SU-DHL-6 (cell line): ENCODE measurements around the gene TJP2.

Experiments
- H2AFZ ChIP-seq: fragments of 200-600 bp; sonication (generic); 2 replicates; pipeline ENCODE4 v1.6.1; 2014; ENCODE audit warnings: low read depth, mild to moderate bottlenecking, moderate library complexity, mixed read lengths, antibody characterized with exemption, low read length; ENCODE audit not compliant: severe bottlenecking
- H3F3A ChIP-seq: fragments of 200-600 bp; shearing (Covaris generic); 2 replicates; pipeline ENCODE4 v1.6.0; 2016; ENCODE audit warnings: antibody characterized with exemption, mild to moderate bottlenecking; ENCODE audit not compliant: insufficient read depth
- H3K27ac ChIP-seq: fragments of 200-600 bp; sonication (generic); 2 replicates; pipeline ENCODE4 v1.5.1; 2016; ENCODE audit warnings: low read depth, mild to moderate bottlenecking, low read length, moderate library complexity, mixed read lengths
- H3K27me3 ChIP-seq: fragments of 200-600 bp; sonication (generic), shearing (Covaris generic); 2 replicates; pipeline ENCODE4 v1.6.0; 2014; ENCODE audit warnings: mild to moderate bottlenecking, low read length
- H3K36me3 ChIP-seq: fragments of 200-600 bp; sonication (generic); 2 replicates; pipeline ENCODE4 v1.6.1; 2014; ENCODE audit warnings: mild to moderate bottlenecking, low read length, mixed read lengths
- H3K4me2 ChIP-seq: fragments of 300-600, 200-600 bp; shearing (Covaris generic), sonication (generic); 2 replicates; pipeline ENCODE4 v1.6.0; 2014; ENCODE audit warnings: low read length, low read depth, mild to moderate bottlenecking; ENCODE audit not compliant: poor library complexity, severe bottlenecking
- H3K4me3 ChIP-seq: fragments of 200-600 bp; sonication (generic); 2 replicates; pipeline ENCODE4 v1.5.1; 2014; ENCODE audit warnings: antibody characterized with exemption, low read length, mild to moderate bottlenecking, mixed read lengths; ENCODE audit not compliant: insufficient read depth, poor library complexity, severe bottlenecking
- H3K79me2 ChIP-seq: fragments of 200-600 bp; sonication (generic); 2 replicates; pipeline ENCODE4 v1.6.1; 2014; ENCODE audit warnings: mild to moderate bottlenecking, low read length, moderate library complexity; ENCODE audit not compliant: insufficient read depth
- H3K9ac ChIP-seq: fragments of 200-600 bp; sonication (generic); 2 replicates; pipeline ENCODE4 v1.7.0; 2014; ENCODE audit warnings: mild to moderate bottlenecking, low read length
- H3K9me2 ChIP-seq: fragments of 200-600 bp; sonication (generic); replicated peaks from 2 replicates; pipeline ENCODE4 v1.6.1; 2014; ENCODE audit warnings: low read length; ENCODE audit not compliant: insufficient read depth
- H3K9me3 ChIP-seq: fragments of 200-600 bp; sonication (generic); 2 replicates; pipeline ENCODE4 v1.6.1; 2014; ENCODE audit warnings: low read length, mixed read lengths; ENCODE audit not compliant: insufficient read depth
- H4K20me1 ChIP-seq: fragments of 200-600 bp; sonication (generic); 2 replicates; pipeline ENCODE4 v1.6.1; 2014; ENCODE audit warnings: low read depth, mild to moderate bottlenecking, antibody characterized with exemption, low read length, moderate library complexity, mixed read lengths
- EZH2phosphoT487 ChIP-seq: fragments of 200-600 bp; sonication (generic), shearing (Covaris generic); conservative IDR thresholded peaks from 2 replicates; pipeline ENCODE4 v1.6.1; 2018; ENCODE audit warnings: mild to moderate bottlenecking, antibody characterized with exemption, low read length, moderate library complexity, mixed read lengths
- TF ChIP-seq, protein P1 (sequence below): fragments of 200-600 bp; sonication (generic); IDR thresholded peaks from one replicate; pipeline ENCODE4 v1.5.1; 2017; ENCODE audit warnings: antibody characterized with exemption, mild to moderate bottlenecking, low read length, moderate library complexity; ENCODE audit not compliant: insufficient read depth, poor library complexity, severe bottlenecking

Gene TJP2

DNA sequence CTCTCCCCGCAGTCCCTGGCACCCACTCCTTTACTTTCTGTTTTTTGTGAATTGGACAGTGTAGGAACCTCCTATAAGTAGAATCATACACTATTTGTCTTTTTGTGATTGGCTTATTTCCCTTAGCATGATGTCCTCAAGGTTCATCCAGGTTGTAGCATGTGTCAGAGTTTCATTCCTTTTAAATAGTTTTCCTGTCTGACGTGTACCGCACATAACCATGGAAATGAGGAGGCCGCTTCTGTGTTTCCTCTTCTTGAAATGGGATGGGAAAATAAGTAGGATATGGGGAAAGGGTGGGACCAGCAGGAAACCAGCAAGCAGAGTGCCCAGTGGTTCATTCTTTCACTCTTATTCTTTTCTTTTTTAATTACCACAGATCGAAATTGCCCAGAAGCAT lies 78.4 kb downstream of the TJP2 start:
- no peaks in the 10 kb centered on the region for H3K27me3 ChIP-seq
- no peaks in the 10 kb centered on the region for H4K20me1 ChIP-seq
- H3K9ac ChIP-seq, result no peak overlapping the region
- no peak overlapping the region for H3K4me3 ChIP-seq
- no peak overlapping the region for H3K4me2 ChIP-seq
- no peak overlapping the region for H2AFZ ChIP-seq
- no peaks in the 10 kb centered on the region for H3K36me3 ChIP-seq
- H3K9me2 ChIP-seq, result no peaks in the 10 kb centered on the region
- TF ChIP-seq EZH2phosphoT487, result no peak
- TF ChIP-seq, protein P1, sequence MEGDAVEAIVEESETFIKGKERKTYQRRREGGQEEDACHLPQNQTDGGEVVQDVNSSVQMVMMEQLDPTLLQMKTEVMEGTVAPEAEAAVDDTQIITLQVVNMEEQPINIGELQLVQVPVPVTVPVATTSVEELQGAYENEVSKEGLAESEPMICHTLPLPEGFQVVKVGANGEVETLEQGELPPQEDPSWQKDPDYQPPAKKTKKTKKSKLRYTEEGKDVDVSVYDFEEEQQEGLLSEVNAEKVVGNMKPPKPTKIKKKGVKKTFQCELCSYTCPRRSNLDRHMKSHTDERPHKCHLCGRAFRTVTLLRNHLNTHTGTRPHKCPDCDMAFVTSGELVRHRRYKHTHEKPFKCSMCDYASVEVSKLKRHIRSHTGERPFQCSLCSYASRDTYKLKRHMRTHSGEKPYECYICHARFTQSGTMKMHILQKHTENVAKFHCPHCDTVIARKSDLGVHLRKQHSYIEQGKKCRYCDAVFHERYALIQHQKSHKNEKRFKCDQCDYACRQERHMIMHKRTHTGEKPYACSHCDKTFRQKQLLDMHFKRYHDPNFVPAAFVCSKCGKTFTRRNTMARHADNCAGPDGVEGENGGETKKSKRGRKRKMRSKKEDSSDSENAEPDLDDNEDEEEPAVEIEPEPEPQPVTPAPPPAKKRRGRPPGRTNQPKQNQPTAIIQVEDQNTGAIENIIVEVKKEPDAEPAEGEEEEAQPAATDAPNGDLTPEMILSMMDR, result no peak
- no peaks in the 10 kb centered on the region for H3F3A ChIP-seq
- H3K9me3 ChIP-seq, result no peaks in the 10 kb centered on the region
- no peak overlapping the region for H3K27ac ChIP-seq
- no peaks in the 10 kb centered on the region for H3K79me2 ChIP-seq

DNA sequence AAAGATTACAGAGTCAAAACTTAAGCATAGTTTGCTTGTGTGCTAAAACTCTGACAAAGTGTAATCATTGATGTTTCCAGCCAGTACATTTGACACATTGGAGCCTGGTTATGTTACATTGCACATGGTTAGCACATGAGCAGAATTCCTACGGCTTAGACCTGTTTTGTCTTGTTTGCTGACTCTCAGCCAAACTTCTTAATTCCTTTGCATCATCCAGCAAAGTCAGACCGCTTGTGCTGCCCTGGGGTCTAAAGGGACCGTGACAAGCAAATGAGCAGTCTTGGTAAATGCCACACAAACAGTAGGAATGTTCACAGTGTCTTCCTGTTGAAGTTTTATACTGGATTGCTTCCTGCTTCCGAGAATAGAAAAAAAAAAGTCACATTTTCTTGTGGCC lies 79.0 kb downstream of the TJP2 start:
- H3K9me3 ChIP-seq, result no peaks in the 10 kb centered on the region
- TF ChIP-seq, protein P1, result no peak
- TF ChIP-seq EZH2phosphoT487, result no peak
- no peaks in the 10 kb centered on the region for H3K9me2 ChIP-seq
- no peaks in the 10 kb centered on the region for H3K27me3 ChIP-seq
- no peaks in the 10 kb centered on the region for H3K36me3 ChIP-seq
- H3K27ac ChIP-seq, result no peak overlapping the region
- no peaks in the 10 kb centered on the region for H3K79me2 ChIP-seq
- no peaks in the 10 kb centered on the region for H3F3A ChIP-seq
- no peak overlapping the region for H3K9ac ChIP-seq
- no peaks in the 10 kb centered on the region for H4K20me1 ChIP-seq
- no peak overlapping the region for H3K4me2 ChIP-seq
- no peak overlapping the region for H3K4me3 ChIP-seq
- no peak overlapping the region for H2AFZ ChIP-seq

- no peaks in the 10 kb centered on the region for H3K36me3 ChIP-seq
- H3K4me3 ChIP-seq, result no peak overlapping the region
- no peak overlapping the region for H2AFZ ChIP-seq
- no peaks in the 10 kb centered on the region for H3F3A ChIP-seq
- H3K9me2 ChIP-seq, result no peaks in the 10 kb centered on the region
- H3K4me2 ChIP-seq, result no peak overlapping the region
- H4K20me1 ChIP-seq, result no peaks in the 10 kb centered on the region
- H3K9me3 ChIP-seq, result no peaks in the 10 kb centered on the region
- H3K27ac ChIP-seq, result no peak overlapping the region
- H3K9ac ChIP-seq, result no peak overlapping the region
- H3K27me3 ChIP-seq, result no peaks in the 10 kb centered on the region
- no peaks in the 10 kb centered on the region for H3K79me2 ChIP-seq
- TF ChIP-seq, protein P1, result no peak
- TF ChIP-seq EZH2phosphoT487, result no peak
Measured at GRCh38 chr9:69254223-69254622, 80.1 kb downstream of the TJP2 start.
